ENCODE data around the gene ZNF419.
"Not testable (repeated sequence)": the region's sequence is repeated elsewhere in the genome, so short reads cannot be mapped to it uniquely, and the experiment has no call there.

Gene ZNF419

DNA sequence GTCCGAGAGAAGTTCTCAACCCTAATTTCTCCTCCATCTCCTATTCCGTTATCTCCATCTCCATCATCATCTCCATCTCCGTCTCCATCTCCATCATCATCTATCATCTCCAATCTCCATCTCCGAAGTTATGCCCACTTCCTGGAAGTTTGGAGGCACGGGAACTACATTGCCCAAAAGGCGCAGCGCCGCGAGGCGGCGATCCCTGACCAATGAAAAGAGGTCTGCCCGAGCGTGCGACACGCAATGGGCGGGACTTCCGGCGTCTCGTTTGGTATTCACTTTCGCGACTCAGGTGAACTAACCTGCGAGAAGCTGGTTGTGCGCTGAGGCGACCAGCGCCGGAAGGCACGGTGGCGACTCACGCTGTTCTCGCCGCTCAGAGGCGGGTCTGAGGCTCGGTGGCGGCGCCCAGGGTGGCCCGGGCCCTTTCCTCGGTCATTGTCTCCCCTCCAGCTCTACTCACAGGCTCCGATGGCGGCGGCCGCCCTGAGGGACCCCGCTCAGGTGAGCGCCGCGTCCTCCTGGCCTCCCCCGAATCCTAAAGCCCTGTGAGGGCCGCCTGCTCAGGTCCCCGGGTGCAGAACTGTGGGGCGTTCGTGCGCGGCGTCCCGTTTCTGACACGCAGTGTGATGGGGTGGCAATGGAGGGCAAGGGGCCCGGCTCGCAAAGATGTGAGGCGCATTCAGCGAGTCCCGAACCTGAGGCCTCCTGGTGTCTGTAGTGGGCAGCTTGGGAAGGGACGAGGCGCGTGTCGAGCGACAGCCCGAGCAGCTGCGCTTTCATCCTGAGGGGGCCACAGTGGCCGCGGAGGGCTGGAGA lies at the start of gene ZNF419:
TSS of gene ZNF419 (plus strand) at position 274 of the 822 bp plus-strand sequence. CDS start at position 475, 201 bp downstream.
- peak; percentile 95 for DNase-seq
- Mint-ChIP-seq H3K27ac (peak within 1 kb of the TSS; percentile 63), H3K9me3 (peaks cover 48% of the 10 kb centered on the region), H3K4me3 (peak within 1 kb of the TSS; percentile 79), H3K4me1 (ENCODE audit: low read depth) (peaks cover 11% of the 10 kb centered on the region), H3K36me3 (ENCODE audit: low read depth) (peaks cover 47% of the 10 kb centered on the region)
- H3K27me3 Mint-ChIP-seq: not testable (repeated sequence)

DNA sequence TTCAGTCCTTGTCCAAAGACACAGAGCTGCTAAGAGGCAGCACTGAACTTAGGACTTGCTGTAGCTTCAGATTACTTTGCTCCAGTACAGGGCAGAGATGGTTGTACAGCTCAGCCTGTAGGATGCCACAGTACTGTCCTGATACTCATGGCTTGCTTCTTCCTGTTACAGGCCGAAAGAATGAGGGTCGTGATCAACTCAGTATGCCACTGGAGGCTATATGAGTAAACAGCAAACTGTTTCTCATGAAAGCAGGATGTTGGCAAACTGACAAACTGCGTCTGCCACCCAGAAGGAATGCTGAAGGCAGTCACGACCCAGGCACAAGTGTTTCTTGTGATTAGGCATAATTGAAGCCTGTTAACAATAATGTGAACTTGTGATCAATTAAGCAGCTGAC lies 49.6 kb upstream of the ZNF419 start:
- Mint-ChIP-seq H3K27me3 (no peaks in the 10 kb centered on the region), H3K9me3 (peaks cover 61% of the 10 kb centered on the region), H3K27ac (no peak overlapping the region), H3K4me3 (no peak overlapping the region), H3K4me1 (ENCODE audit: low read depth) (peaks cover 30% of the 10 kb centered on the region), H3K36me3 (ENCODE audit: low read depth) (peaks cover 89% of the 10 kb centered on the region)
- DNase-seq: no peak

DNA sequence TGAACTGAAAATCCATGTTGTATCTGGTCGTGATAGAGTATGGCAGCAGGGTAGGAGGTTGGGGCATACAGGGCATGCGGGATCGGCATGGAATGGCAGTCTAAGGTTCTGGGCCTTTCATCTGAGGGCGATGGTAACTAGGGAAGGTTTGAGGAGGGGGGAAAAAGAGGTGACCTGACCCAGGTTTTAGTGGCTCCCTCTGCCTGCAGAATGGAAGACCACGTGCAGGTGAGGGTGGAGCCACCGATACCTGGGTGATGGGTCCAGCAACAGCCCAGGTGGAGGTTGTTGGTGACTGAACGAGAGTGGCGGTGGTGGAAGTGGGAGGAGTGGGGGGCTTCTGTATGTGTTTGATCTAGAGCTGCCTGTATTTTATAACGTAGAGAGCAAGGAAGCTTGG lies 48.6 kb upstream of the ZNF419 start:
- no peak for DNase-seq
- peaks cover 95% of the 10 kb centered on the region for H3K36me3 Mint-ChIP-seq (ENCODE audit: low read depth)
- no peaks in the 10 kb centered on the region for H3K27me3 Mint-ChIP-seq
- H3K4me3 Mint-ChIP-seq: no peak overlapping the region
- peaks cover 64% of the 10 kb centered on the region for H3K9me3 Mint-ChIP-seq
- peaks cover 30% of the 10 kb centered on the region for H3K4me1 Mint-ChIP-seq (ENCODE audit: low read depth)
- H3K27ac Mint-ChIP-seq: no peak overlapping the region

DNA sequence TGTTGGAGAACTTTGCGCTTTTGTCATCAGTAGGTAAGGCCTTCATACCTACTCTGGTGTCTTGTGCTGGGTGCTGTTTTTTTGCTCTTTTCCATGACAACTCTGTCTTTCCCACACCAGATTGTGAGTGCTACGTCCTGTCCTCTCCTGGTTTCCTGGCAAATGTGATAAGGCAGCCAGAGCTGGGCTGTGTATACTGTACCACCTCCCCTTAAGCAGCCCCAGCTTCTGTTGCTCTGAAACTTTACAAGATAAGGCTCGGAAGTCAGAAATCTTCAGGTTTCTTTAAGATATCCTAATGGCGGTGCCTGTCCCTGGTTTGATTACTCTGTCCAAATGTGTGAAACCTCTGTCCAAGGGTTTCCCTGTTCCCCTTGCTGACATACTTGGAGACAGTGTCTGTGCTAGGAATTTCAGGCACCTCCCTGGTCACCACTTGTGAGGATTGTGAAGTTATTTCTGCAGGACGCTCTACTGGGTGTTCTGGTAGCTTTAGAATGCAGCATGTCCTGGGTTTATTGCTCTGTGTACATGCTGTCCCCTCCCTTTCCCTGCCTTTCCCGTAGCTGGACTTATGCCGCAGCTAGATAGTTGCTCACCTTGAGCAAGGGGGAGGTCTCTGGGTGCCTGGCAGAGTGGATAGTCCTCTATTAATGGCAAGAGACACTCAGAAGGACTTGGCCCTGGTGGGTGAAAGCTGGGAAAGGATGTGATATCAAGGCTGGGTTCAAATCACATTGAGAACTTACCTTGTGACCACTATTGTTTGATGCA lies 45.4 kb upstream of the ZNF419 start:
- no peak overlapping the region for H3K4me3 Mint-ChIP-seq
- peaks cover 76% of the 10 kb centered on the region for H3K9me3 Mint-ChIP-seq
- no peaks in the 10 kb centered on the region for H3K27me3 Mint-ChIP-seq
- H3K4me1 Mint-ChIP-seq (ENCODE audit: low read depth): peaks cover 8% of the 10 kb centered on the region
- DNase-seq: no peak
- peaks cover 93% of the 10 kb centered on the region for H3K36me3 Mint-ChIP-seq (ENCODE audit: low read depth)
- H3K27ac Mint-ChIP-seq: no peak overlapping the region

DNA sequence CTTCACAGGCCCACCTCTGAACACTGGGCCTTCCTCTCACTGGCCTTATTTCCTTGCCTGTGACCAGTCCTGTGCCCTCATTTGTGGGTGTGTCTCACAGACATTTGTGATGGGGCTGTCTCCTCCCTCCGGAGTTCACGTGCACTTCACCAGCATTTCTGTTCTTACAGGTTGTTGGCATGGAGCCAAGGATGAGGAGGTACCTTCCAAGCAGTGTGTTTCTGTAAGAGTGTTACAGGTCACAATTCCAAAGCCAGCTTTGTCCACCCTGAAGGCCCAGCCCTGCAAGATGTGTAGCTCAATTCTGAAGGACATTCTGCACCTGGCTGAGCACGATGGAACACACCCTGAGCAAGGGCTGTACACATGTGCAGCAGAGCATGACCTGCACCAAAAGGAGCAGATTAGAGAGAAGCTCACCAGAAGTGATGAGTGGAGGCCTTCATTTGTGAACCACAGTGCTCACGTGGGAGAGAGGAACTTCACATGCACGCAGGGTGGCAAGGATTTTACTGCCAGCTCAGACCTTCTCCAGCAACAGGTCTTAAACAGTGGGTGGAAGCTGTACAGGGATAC lies 44.3 kb upstream of the ZNF419 start:
- no peak overlapping the region for H3K4me3 Mint-ChIP-seq
- no peak overlapping the region for H3K27ac Mint-ChIP-seq
- no peaks in the 10 kb centered on the region for H3K27me3 Mint-ChIP-seq
- peaks cover 6% of the 10 kb centered on the region for H3K4me1 Mint-ChIP-seq (ENCODE audit: low read depth)
- no peak for DNase-seq
- peaks cover 93% of the 10 kb centered on the region for H3K36me3 Mint-ChIP-seq (ENCODE audit: low read depth)
- peaks cover 73% of the 10 kb centered on the region for H3K9me3 Mint-ChIP-seq

DNA sequence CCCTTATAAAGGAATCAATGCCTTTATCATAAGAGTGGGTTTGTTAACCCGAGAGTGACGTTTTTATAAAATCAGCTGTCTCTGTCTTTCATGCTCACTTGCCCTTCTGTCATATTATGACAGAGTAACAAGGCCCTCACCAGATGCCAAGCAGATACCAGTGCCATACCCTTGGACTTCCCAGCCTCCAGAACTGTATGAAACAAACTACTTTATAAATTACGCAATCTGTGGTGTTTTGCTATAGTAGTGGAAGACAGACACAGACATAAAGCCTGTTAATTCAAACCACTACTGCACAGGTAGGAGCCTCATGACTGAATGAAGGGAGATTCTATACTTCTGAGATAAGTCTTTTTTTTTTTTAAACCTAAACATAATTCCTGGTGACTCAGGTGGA lies 35.2 kb upstream of the ZNF419 start:
- peaks cover 56% of the 10 kb centered on the region for H3K9me3 Mint-ChIP-seq
- no peaks in the 10 kb centered on the region for H3K27me3 Mint-ChIP-seq
- H3K27ac Mint-ChIP-seq: no peak overlapping the region
- peaks cover 78% of the 10 kb centered on the region for H3K36me3 Mint-ChIP-seq (ENCODE audit: low read depth)
- DNase-seq: no peak
- H3K4me1 Mint-ChIP-seq (ENCODE audit: low read depth): no peaks in the 10 kb centered on the region
- H3K4me3 Mint-ChIP-seq: no peak overlapping the region

DNA sequence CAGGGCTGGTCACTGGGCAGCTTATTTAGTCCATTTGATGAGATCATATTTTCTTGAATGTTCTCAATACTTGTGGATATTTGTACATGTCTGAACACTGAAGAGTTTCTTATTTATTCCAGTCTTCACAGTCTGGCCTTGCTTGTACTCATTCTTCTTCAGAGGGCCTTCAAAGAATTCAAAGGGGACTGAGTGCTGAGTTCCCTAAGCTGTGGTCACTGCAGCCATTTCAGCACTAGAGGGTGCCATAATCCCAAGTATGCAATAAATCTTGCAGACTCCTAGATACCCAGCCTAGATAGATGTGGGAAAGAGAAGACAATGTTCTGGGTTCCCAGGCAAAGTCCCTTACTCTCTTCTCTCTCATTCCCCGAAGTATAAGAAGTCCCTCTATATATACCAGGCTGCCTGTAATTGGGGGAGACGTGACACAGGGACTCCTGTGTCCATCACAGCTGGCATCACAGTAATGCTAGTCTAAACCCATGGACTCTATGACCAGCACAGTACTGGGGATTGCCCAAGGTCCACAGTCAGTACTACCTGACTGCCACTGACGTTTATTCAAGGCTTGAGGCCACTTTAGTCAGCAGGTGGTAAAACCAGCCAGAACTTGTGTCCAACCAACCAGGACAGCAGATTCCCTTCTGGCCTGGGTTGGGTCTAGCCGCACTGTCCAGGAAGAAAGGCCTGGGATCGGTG lies 21.7 kb upstream of the ZNF419 start:
- Mint-ChIP-seq H3K27me3 (no peaks in the 10 kb centered on the region), H3K27ac (no peak overlapping the region), H3K4me1 (ENCODE audit: low read depth) (no peaks in the 10 kb centered on the region), H3K9me3 (peaks cover 58% of the 10 kb centered on the region), H3K36me3 (ENCODE audit: low read depth) (peaks cover 52% of the 10 kb centered on the region), H3K4me3 (no peak overlapping the region)
- DNase-seq: no peak

DNA sequence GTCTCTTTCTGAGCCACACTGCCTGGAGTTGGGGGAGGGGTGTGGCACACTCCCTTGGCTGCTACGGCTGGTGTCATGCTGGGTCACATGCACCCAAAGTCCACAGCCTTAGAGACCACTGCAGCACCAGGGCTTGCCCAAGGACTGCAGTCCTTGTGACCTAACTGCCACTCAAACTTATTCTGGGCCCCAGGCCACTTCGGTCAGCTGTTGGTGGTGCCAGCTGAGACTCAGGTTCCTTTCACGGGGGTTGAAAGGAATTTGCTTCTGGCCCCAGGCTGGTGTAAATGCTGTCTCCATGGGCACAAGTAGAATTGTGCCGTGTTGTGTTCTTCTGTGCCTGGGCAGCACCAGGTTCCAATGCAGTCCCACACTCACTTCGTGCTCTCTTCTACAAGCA lies 21.1 kb upstream of the ZNF419 start:
- H3K27me3 Mint-ChIP-seq: no peaks in the 10 kb centered on the region
- H3K4me3 Mint-ChIP-seq: no peak overlapping the region
- H3K9me3 Mint-ChIP-seq: peaks cover 58% of the 10 kb centered on the region
- no peak overlapping the region for H3K27ac Mint-ChIP-seq
- H3K4me1 Mint-ChIP-seq (ENCODE audit: low read depth): no peaks in the 10 kb centered on the region
- no peak for DNase-seq
- peaks cover 54% of the 10 kb centered on the region for H3K36me3 Mint-ChIP-seq (ENCODE audit: low read depth)

DNA sequence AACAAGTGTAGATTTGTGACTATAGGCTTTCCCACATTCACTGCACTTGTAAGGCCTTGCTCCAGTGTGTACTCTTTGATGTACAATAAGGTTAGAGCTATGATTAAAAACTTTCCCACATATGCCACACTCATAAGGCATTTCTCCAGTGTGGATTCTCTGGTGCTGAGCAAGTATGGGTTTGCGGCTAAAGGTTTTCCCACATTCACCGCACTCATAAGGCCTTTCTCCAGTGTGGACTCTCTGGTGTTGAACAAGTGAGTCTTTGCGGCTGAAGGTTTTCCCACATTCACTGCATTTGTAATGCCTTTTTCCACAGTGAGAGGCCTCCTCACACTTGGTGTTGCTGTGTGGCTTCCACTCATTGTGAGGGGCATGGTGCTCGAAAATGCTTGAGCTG lies 13.9 kb upstream of the ZNF419 start:
- no peak overlapping the region for H3K27ac Mint-ChIP-seq
- no peaks in the 10 kb centered on the region for H3K27me3 Mint-ChIP-seq
- no peak for DNase-seq
- H3K4me1 Mint-ChIP-seq (ENCODE audit: low read depth): peaks cover 15% of the 10 kb centered on the region
- H3K4me3 Mint-ChIP-seq: no peak overlapping the region
- H3K36me3 Mint-ChIP-seq (ENCODE audit: low read depth): peaks cover 97% of the 10 kb centered on the region
- H3K9me3 Mint-ChIP-seq: peaks cover 83% of the 10 kb centered on the region

DNA sequence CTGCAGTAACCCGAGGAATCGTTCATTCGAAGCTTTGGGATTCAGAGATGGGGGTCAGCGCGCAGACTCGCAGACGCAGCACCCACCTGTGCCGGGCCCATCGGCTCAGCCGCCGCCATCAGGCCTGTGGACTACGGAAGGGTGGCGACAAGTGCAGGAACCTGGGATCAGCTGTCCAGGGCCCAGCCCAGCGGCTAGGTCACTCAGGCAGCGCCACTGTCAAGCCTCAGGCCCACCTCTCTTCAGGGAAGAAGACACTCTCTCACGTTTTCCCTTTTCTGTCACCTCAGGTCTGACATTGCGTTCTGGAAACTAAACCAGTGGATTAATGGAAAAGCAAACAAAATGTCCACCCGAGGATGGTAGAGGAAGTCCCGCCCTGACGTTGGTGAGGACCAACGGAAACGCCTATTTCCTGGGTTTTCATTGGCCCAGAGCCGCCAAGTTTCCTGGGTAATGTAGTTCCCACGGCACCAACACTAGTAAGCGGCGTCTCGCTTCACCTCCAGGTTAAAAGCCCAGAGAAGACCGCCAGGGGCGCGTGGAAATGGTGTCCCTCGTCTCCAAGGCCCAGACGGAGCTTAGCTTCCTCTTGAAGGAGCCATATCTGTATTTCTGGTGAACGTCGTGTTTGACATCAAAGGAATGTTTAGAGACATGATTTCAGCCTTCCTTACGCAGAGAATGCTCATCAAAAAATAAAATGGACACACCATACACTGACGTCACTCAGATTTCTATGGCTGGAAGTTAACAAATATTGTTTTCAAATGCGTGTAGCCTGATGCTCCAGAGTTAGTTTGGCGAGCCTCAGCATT lies 10.2 kb upstream of the ZNF419 start, which contains the start of gene ZNF772:
TSS of gene ZNF772 (minus strand) at position 376 of the 818 bp plus-strand sequence. CDS start at position 119, 257 bp downstream.
- Mint-ChIP-seq H3K9me3 (peaks cover 75% of the 10 kb centered on the region), H3K27ac (peak within 1 kb of the TSS; percentile 84), H3K4me1 (ENCODE audit: low read depth) (peaks cover 15% of the 10 kb centered on the region), H3K4me3 (peak within 1 kb of the TSS; percentile 85), H3K27me3 (peaks cover 3% of the 10 kb centered on the region), H3K36me3 (ENCODE audit: low read depth) (peaks cover 74% of the 10 kb centered on the region)
- peak; percentile 85 for DNase-seq

DNA sequence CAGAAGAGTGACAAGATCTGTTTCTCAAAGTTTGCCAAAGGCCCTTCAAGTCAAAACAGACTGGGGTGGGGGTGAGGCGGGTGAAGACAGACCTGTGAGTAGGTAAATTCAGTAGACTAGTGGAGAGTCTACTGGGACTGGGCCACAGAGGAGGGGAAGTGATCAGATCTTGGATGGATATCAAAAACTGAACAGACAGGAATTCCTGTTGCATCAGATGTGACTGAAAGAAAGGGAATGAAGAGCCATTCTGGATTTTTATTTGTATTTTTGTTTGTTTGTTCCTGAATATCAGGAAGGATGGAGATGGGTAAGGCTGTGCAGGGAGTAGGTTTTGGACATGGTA lies 722 bp downstream of the ZNF419 start:
- peaks cover 53% of the 10 kb centered on the region for H3K9me3 Mint-ChIP-seq
- DNase-seq, H3K27me3 Mint-ChIP-seq: not testable (repeated sequence)
- peak overlapping the region; percentile 39 for H3K27ac Mint-ChIP-seq
- peak overlapping the region; percentile 79 for H3K4me3 Mint-ChIP-seq
- H3K4me1 Mint-ChIP-seq (ENCODE audit: low read depth): peaks cover 11% of the 10 kb centered on the region
- peaks cover 53% of the 10 kb centered on the region for H3K36me3 Mint-ChIP-seq (ENCODE audit: low read depth)

DNA sequence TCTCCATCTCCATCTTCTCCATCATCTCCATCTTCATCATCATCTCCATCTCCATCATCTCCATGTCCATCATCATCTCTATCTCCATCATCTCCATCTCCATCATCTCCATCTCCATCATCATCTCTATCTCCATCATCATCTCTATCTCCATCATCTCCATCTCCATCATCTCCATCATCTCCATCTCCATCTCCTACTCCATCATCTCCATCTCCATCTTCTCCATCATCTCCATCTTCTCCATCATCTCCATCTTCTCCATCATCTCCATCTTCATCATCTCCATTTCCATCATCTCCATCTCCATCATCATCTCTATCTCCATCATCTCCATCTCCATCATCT lies 11.8 kb downstream of the ZNF419 start:
- peak overlapping the region; percentile 83 for H3K4me3 Mint-ChIP-seq
- peak overlapping the region; percentile 82 for H3K27ac Mint-ChIP-seq
- not testable (repeated sequence) for DNase-seq, H3K27me3 Mint-ChIP-seq
- H3K36me3 Mint-ChIP-seq (ENCODE audit: low read depth): peaks cover 74% of the 10 kb centered on the region
- peaks cover 65% of the 10 kb centered on the region for H3K9me3 Mint-ChIP-seq
- peaks cover 26% of the 10 kb centered on the region for H3K4me1 Mint-ChIP-seq (ENCODE audit: low read depth)

DNA sequence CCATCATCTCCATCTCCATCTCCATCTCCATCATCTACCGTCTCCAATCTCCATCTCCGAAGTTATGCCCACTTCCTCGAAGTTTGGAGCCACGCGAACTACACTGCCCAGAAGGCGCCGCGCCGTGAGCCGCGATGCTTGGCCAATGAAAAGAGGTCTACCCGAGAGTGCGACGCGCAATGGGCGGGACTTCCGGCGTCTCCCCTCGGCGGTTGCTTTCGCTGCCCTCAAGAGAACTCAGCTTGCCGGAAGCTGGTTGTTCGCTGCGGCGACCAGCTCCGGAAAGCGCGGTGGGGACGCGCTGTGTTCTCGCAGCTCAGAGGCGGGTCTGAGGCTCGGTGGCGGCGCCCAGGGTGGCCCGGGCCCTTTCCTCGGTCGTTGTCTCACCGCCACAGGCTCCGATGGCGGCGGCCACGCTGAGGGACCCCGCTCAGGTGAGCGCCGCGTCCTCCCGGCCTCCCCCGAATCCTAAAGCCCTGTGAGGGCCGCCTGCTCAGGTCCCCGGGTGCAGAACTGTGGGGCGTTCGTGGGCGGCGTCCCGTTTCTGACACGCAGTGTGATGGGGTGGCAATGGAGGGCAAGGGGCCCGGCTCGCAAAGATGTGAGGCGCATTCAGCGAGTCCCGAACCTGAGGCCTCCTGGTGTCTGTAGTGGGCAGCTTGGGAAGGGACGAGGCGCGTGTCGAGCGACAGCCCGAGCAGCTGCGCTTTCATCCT lies 12.3 kb downstream of the ZNF419 start, which contains the start of gene ZNF773:
TSS of gene ZNF773 (plus strand) at position 259 of the 716 bp plus-strand sequence. CDS start at position 402, 143 bp downstream.
- Mint-ChIP-seq H3K4me1 (ENCODE audit: low read depth) (peaks cover 26% of the 10 kb centered on the region), H3K4me3 (peak within 1 kb of the TSS; percentile 83), H3K9me3 (peaks cover 62% of the 10 kb centered on the region), H3K36me3 (ENCODE audit: low read depth) (peaks cover 74% of the 10 kb centered on the region), H3K27ac (peak within 1 kb of the TSS; percentile 82)
- H3K27me3 Mint-ChIP-seq: not testable (repeated sequence)
- DNase-seq: peak; percentile 96
